K562 (cell line): ENCODE results near the gene ACER2. TPM values are rescaled to one million over a fixed set of nuclear protein-coding genes. Genes with fewer than 3 reads are reported as not detected.

ENCODE experiments used
- CCAR2 ChIP-seq: fragments of 200-400 bp; formaldehyde crosslinking; IDR thresholded peaks from 2 replicates; pipeline ENCODE4 v1.6.1; 2017; ENCODE audit warnings: mild to moderate bottlenecking, low read depth, low read length
- CHD1 ChIP-seq: fragments of 200-600 bp; sonication (generic); IDR thresholded peaks from one replicate; pipeline ENCODE4 v1.6.1; 2012; ENCODE audit warnings: mild to moderate bottlenecking, moderate library complexity, low read length, inconsistent platforms
- FOXK2 ChIP-seq, 2 experiments: fragments of 450-650 bp; IDR thresholded peaks in 1 of 2; conservative IDR thresholded peaks in 1 of 2; 2 replicates each; pipeline ENCODE4 v1.6.1; 2016; ENCODE audit warnings: low read depth in 2 of 2, mild to moderate bottlenecking in 1 of 2
- HDGF ChIP-seq: fragments of 450-650 bp; IDR thresholded peaks from 2 replicates; pipeline ENCODE4 v1.6.1; 2016
- ILF3 ChIP-seq: fragments of 450-650 bp; IDR thresholded peaks from 2 replicates; pipeline ENCODE4 v1.6.1; 2018; ENCODE audit warnings: antibody characterized with exemption, mild to moderate bottlenecking, moderate library complexity, borderline replicate concordance
- KLF16 ChIP-seq: IDR thresholded peaks from 2 replicates; pipeline ENCODE4 v1.6.1; 2016; ENCODE audit warnings: antibody characterized with exemption
- MEF2A ChIP-seq: IDR thresholded peaks from 2 replicates; pipeline ENCODE4 v1.6.1; 2011; ENCODE audit warnings: low read depth, mild to moderate bottlenecking, low read length, moderate library complexity; ENCODE audit not compliant: control insufficient read depth
- NFE2L1 ChIP-seq: fragments of 450-650 bp; IDR thresholded peaks from 2 replicates; pipeline ENCODE4 v1.6.1; 2016; ENCODE audit warnings: missing genetic modification characterization, low read depth, mild to moderate bottlenecking, missing compliant biosample characterization, moderate library complexity, borderline replicate concordance
- PHF21A ChIP-seq: fragments of 450-650 bp; IDR thresholded peaks from 2 replicates; pipeline ENCODE4 v1.6.1; 2017; ENCODE audit warnings: low read depth, borderline replicate concordance
- ZC3H8 ChIP-seq: fragments of 450-650 bp; IDR thresholded peaks from 2 replicates; pipeline ENCODE4 v1.6.1; 2017
- ZFPM2 ChIP-seq: fragments of 250-450 bp; sonication (Bioruptor Pico); IDR thresholded peaks from 2 replicates; pipeline ENCODE4 v1.5.1; 2022; ENCODE audit warnings: mild to moderate bottlenecking
- ZNF316 ChIP-seq: fragments of 450-650 bp; IDR thresholded peaks from 2 replicates; pipeline ENCODE4 v1.6.1; 2016
- ZNF589 ChIP-seq: fragments of 200-800 bp; sonication (Bioruptor generic); IDR thresholded peaks from 2 replicates; pipeline ENCODE4 v1.6.1; 2016; ENCODE audit warnings: low read depth, missing genetic modification characterization, missing compliant biosample characterization
- polyA plus RNA-seq, 8 experiments: library from polyadenylated mRNA; depleted of rRNA in 4 of 8; stranded (reverse) in 5 of 8; unstranded in 3 of 8; fragments of >200 nt; fragmentation: Nextera tagmentation in 2 of 8; fragmentation: Illumina TruSeq in 1 of 8; extraction: Ambion mirVana in 2 of 8; extraction: Trizol in 1 of 8; gene quantifications; 2 replicates each; pipeline versions ENCODE4 v1.2.1 to v1.2.3, GENCODE V29; 2011 to 2014; ENCODE audit warnings: inconsistent platforms in 1 of 8, missing spikeins in 1 of 8
- total RNA-seq, 7 experiments: library from RNA; depleted of rRNA in 6 of 7; stranded (reverse); fragments of >200 nt in 6 of 7; fragmentation: Illumina TruSeq in 2 of 7; extraction: Trizol in 2 of 7; gene quantifications; 2 replicates each; pipeline versions ENCODE4 v1.2.1 to v1.2.3, GENCODE V29; 2011 to 2021; ENCODE audit warnings: low replicate concordance in 1 of 7
- TF ChIP-seq, protein P1 (sequence below): conservative IDR thresholded peaks from 2 replicates; pipeline ENCODE4 v1.6.1; 2011; ENCODE audit warnings: low read depth, mild to moderate bottlenecking, low read length; ENCODE audit not compliant: control insufficient read depth
- TF ChIP-seq, protein P2 (sequence below), 3 experiments: IDR thresholded peaks in 2 of 3; conservative IDR thresholded peaks in 1 of 3; 2 replicates each; pipeline ENCODE4 v1.5.1; 2011 to 2012; ENCODE audit warnings: low read length in 3 of 3, mild to moderate bottlenecking in 3 of 3, control low read depth in 2 of 3, improper control_type of control experiment in 1 of 3, inconsistent platforms in 1 of 3, low read depth in 1 of 3, mixed read lengths in 1 of 3, moderate library complexity in 1 of 3; ENCODE audit not compliant: insufficient read depth in 2 of 3
- TF ChIP-seq, protein P3 (sequence below): fragments of 250-450 bp; sonication (Bioruptor Pico); IDR thresholded peaks from 2 replicates; pipeline ENCODE4 v1.5.0; 2022; ENCODE audit warnings: mild to moderate bottlenecking
- TF ChIP-seq, protein P4 (sequence below): fragments of 250-450 bp; sonication (Bioruptor Pico); IDR thresholded peaks from 2 replicates; pipeline ENCODE4 v1.4.0; 2020; ENCODE audit warnings: mild to moderate bottlenecking, moderate library complexity

The ACER2 gene
- total and polyA plus RNA-seq, 9 of the 15 experiments (the other 6 are each of a cell fraction or from before 2014, with no cell fraction given) = 0.17 to 4.6 (median 3.0) TPM

DNA sequence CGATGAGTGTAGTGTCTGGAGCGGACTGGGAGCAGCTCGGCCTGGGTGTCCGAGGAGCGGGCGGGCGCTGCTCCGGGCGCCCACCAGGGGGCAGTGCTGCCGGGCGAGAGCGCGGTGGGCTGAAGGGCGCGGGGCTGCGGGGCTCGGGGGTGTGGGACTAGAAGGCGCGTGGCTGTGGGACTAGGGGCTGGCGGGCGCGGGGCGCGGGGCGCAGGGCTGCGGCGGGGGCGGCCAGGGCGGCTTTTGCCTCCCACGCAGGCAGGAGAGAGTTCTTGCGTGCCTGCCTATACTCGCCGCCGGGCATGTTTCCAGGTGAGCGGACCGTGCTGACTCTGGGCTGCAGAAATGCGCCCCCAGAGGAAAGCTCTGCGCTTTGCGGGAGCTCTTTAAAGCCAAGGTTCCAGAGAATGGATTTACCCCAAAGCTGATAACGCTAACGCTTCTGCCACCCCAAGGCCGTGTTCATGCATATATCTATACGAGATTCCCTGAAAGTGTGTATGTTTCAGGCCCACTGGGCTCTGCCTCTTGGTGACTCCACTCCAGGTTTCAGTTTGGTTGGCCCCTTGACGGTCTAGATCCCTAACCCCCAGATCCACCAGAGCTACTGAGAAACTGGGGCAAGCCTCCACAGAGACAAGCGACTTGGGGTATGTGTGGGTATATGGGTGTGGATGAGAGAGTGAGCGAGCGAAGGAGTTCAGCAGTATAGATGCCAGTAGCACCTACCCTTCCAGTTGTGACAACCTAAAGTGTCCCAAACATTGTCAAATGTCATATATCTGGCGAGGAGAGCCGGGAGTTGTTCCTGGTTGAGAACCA, 56.2 kb downstream of the ACER2 start (continued):
- TF ChIP-seq ZFPM2 (CRISPR knock-in tag) (no peak), NFE2L1 (tag) (no peak), ILF3 (no peak), MEF2A (no peak), CHD1 (no peak), FOXK2 (conservative IDR thresholded peaks at IDR 0.05 in 1 of 2, IDR thresholded peaks at IDR 0.05 in 1 of 2; ENCODE audit: low read depth in 2 of 2) (no peak), HDGF (no peak), ZNF589 (no peak), CCAR2 (no peak), PHF21A (no peak), ZC3H8 (no peak), KLF16 (0 out of 2 replicates have a peak, but pooled peaks have one; percentile 17), ZNF316 (no peak)
- TF ChIP-seq, protein P1, sequence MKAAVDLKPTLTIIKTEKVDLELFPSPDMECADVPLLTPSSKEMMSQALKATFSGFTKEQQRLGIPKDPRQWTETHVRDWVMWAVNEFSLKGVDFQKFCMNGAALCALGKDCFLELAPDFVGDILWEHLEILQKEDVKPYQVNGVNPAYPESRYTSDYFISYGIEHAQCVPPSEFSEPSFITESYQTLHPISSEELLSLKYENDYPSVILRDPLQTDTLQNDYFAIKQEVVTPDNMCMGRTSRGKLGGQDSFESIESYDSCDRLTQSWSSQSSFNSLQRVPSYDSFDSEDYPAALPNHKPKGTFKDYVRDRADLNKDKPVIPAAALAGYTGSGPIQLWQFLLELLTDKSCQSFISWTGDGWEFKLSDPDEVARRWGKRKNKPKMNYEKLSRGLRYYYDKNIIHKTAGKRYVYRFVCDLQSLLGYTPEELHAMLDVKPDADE = no peak
- TF ChIP-seq, protein P2, sequence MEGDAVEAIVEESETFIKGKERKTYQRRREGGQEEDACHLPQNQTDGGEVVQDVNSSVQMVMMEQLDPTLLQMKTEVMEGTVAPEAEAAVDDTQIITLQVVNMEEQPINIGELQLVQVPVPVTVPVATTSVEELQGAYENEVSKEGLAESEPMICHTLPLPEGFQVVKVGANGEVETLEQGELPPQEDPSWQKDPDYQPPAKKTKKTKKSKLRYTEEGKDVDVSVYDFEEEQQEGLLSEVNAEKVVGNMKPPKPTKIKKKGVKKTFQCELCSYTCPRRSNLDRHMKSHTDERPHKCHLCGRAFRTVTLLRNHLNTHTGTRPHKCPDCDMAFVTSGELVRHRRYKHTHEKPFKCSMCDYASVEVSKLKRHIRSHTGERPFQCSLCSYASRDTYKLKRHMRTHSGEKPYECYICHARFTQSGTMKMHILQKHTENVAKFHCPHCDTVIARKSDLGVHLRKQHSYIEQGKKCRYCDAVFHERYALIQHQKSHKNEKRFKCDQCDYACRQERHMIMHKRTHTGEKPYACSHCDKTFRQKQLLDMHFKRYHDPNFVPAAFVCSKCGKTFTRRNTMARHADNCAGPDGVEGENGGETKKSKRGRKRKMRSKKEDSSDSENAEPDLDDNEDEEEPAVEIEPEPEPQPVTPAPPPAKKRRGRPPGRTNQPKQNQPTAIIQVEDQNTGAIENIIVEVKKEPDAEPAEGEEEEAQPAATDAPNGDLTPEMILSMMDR (IDR thresholded peaks at IDR 0.05 in 2 of 3, conservative IDR thresholded peaks at IDR 0.05 in 1 of 3; ENCODE audit: insufficient read depth in 2 of 3, low read depth in 1 of 3, low read length in 3 of 3) = peak; percentile 61 to 72 (median 69)
- TF ChIP-seq, protein P3, sequence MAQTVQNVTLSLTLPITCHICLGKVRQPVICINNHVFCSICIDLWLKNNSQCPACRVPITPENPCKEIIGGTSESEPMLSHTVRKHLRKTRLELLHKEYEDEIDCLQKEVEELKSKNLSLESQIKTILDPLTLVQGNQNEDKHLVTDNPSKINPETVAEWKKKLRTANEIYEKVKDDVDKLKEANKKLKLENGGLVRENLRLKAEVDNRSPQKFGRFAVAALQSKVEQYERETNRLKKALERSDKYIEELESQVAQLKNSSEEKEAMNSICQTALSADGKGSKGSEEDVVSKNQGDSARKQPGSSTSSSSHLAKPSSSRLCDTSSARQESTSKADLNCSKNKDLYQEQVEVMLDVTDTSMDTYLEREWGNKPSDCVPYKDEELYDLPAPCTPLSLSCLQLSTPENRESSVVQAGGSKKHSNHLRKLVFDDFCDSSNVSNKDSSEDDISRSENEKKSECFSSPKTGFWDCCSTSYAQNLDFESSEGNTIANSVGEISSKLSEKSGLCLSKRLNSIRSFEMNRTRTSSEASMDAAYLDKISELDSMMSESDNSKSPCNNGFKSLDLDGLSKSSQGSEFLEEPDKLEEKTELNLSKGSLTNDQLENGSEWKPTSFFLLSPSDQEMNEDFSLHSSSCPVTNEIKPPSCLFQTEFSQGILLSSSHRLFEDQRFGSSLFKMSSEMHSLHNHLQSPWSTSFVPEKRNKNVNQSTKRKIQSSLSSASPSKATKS (CRISPR knock-in tag) = no peak
- TF ChIP-seq, protein P4, sequence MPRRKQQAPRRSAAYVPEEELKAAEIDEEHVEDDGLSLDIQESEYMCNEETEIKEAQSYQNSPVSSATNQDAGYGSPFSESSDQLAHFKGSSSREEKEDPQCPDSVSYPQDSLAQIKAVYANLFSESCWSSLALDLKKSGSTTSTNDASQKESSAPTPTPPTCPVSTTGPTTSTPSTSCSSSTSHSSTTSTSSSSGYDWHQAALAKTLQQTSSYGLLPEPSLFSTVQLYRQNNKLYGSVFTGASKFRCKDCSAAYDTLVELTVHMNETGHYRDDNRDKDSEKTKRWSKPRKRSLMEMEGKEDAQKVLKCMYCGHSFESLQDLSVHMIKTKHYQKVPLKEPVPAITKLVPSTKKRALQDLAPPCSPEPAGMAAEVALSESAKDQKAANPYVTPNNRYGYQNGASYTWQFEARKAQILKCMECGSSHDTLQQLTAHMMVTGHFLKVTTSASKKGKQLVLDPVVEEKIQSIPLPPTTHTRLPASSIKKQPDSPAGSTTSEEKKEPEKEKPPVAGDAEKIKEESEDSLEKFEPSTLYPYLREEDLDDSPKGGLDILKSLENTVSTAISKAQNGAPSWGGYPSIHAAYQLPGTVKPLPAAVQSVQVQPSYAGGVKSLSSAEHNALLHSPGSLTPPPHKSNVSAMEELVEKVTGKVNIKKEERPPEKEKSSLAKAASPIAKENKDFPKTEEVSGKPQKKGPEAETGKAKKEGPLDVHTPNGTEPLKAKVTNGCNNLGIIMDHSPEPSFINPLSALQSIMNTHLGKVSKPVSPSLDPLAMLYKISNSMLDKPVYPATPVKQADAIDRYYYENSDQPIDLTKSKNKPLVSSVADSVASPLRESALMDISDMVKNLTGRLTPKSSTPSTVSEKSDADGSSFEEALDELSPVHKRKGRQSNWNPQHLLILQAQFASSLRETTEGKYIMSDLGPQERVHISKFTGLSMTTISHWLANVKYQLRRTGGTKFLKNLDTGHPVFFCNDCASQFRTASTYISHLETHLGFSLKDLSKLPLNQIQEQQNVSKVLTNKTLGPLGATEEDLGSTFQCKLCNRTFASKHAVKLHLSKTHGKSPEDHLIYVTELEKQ (CRISPR knock-in tag) = no peak
